NCI-H226 (cell line): ENCODE data around the gene FAM3A.
A peak's percentile ranks its signal among the peaks of the same experiment; 100 is the strongest.
"Not testable (repeated sequence)": the region's sequence is repeated elsewhere in the genome, so short reads cannot be mapped to it uniquely, and the experiment has no call there.

ENCODE experiments used
- DNase-seq: peaks from one replicate; pipeline ENCODE4 v3.0.0-alpha.2; 2015

The FAM3A gene

GRCh38 chrX:154501423-154501822 is 14.6 kb downstream of the FAM3A start:
- DNase-seq = not testable (repeated sequence)

GRCh38 chrX:154496591-154497137 is 19.4 kb downstream of the FAM3A start:
- not testable (repeated sequence) for DNase-seq

- DNase-seq = no peak
These were observed 20.5 kb downstream of the FAM3A start for GRCh38 chrX:154495472-154495922.

- no peak for DNase-seq
These were observed 21.3 kb downstream of the FAM3A start for GRCh38 chrX:154494715-154495114.

GRCh38 chrX:154490414-154491083 is 25.5 kb downstream of the FAM3A start, which contains the start of gene SLC10A3:
TSS of gene SLC10A3 (minus strand) at chrX:154490629. CDS start at chrX:154488940, 1,689 bp downstream.
- DNase-seq = peak; percentile 89

- peak; percentile 30 for DNase-seq
These were observed 26.0 kb downstream of the FAM3A start for GRCh38 chrX:154490021-154490413.

GRCh38 chrX:154489182-154489581 is 26.9 kb downstream of the FAM3A start:
- no peak for DNase-seq

- no peak for DNase-seq
These were observed 27.5 kb downstream of the FAM3A start for GRCh38 chrX:154488336-154489075.

GRCh38 chrX:154487518-154488290 is 28.3 kb downstream of the FAM3A start:
- no peak for DNase-seq

- DNase-seq = peak; percentile 70
These were observed 29.4 kb downstream of the FAM3A start, which contains the start of gene UBL4A for GRCh38 chrX:154486396-154487207. TSS of gene UBL4A (minus strand) at chrX:154486615. CDS start at chrX:154486584, 31 bp downstream.

- no peak for DNase-seq
These were observed 30.0 kb downstream of the FAM3A start for GRCh38 chrX:154486052-154486395.

- DNase-seq = no peak
These were observed 30.6 kb downstream of the FAM3A start for GRCh38 chrX:154485150-154486051.

GRCh38 chrX:154484255-154485149 is 31.5 kb downstream of the FAM3A start:
- no peak for DNase-seq

GRCh38 chrX:154483325-154483724 is 32.7 kb downstream of the FAM3A start:
- no peak for DNase-seq

- DNase-seq = no peak
These were observed 33.2 kb downstream of the FAM3A start for GRCh38 chrX:154482786-154483185.

GRCh38 chrX:154481911-154482601 is 34.0 kb downstream of the FAM3A start:
- no peak for DNase-seq

- DNase-seq = no peak
These were observed 34.8 kb downstream of the FAM3A start for GRCh38 chrX:154481195-154481594.

- peak; percentile 74 for DNase-seq
These were observed 37.1 kb downstream of the FAM3A start, which contains the start of gene LAGE3 for GRCh38 chrX:154478728-154479622. TSS of gene LAGE3 (minus strand) at chrX:154479281. CDS start at chrX:154478915, 366 bp downstream.
